Left ventricle myocardium inferior (tissue), 1 donor: ENCODE data around the gene LRP1B. TPM values are rescaled to one million over a fixed set of nuclear protein-coding genes. Genes with fewer than 3 reads are reported as not detected.

ENCODE experiments used
- DNase-seq: peaks from one replicate; pipeline ENCODE4 v3.0.0-alpha.2; 2020
- H3K27ac ChIP-seq: fragments of 200-600 bp; replicated peaks from 2 replicates; pipeline ENCODE4 v1.8.0; 2021
- H3K27me3 ChIP-seq: fragments of 200-600 bp; 2 replicates; pipeline ENCODE4 v1.8.0; 2021; ENCODE audit warnings: low read depth
- H3K36me3 ChIP-seq: fragments of 200-600 bp; 2 replicates; pipeline ENCODE4 v1.8.0; 2021
- H3K4me1 ChIP-seq: fragments of 200-600 bp; 2 replicates; pipeline ENCODE4 v1.8.0; 2021
- H3K4me3 ChIP-seq: fragments of 200-600 bp; 2 replicates; pipeline ENCODE4 v1.8.0; 2021; ENCODE audit warnings: mild to moderate bottlenecking, moderate library complexity
- H3K9me3 ChIP-seq: fragments of 200-600 bp; replicated peaks from 2 replicates; pipeline ENCODE4 v1.8.0; 2021
- CTCF ChIP-seq: fragments of 200-600 bp; IDR thresholded peaks from 2 replicates; pipeline ENCODE4 v1.8.0; 2021; ENCODE audit warnings: antibody characterized with exemption, mild to moderate bottlenecking, borderline replicate concordance
- intact Hi-C: fragments of 100-400 bp; cut with micrococcal nuclease; formaldehyde crosslinking; loops from one replicate; pipeline ENCODE4 v1.11.0; 2022
- total RNA-seq: library from RNA; stranded (reverse); fragmentation: NEBNext Ultra II Directional; extraction: Animal tissue kit (Norgen Biotek cat#: 25700); gene quantifications from one replicate; pipeline ENCODE4 v1.2.1, GENCODE V29; 2021
- donor health status: DM: no; HTN: yes; CAD: no; lungs with severe emphysema.

LRP1B gene
- total RNA-seq, 1 donor from 2014 or later, result 0.08 TPM

DNA sequence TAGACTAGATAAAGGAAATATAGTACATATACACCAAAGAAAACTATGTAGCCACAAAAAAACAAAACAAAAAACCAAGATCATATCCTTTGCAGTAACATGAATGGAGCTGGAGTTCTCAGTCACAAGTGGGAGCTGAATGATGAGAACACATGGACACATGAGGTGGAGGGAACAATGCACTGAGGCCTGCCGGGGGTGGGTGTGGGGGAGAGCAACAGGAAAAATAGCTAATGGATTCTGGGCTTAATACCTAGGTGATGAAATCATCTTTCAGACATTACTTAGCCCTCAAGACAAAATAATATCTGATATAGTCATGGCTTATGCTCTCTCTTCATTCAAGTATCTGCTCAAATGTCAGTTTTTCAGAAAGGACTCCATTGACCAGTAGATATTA, 930.6 kb downstream of the LRP1B start:
- no peak for DNase-seq
- no peak overlapping the region for H3K4me3 ChIP-seq
- no peaks in the 10 kb centered on the region for H3K27me3 ChIP-seq
- H3K9me3 ChIP-seq, result peaks cover 8% of the 10 kb centered on the region
- H3K4me1 ChIP-seq, result no peaks in the 10 kb centered on the region
- no peak for TF ChIP-seq CTCF
- no peaks in the 10 kb centered on the region for H3K36me3 ChIP-seq
- H3K27ac ChIP-seq, result no peak overlapping the region
- intact Hi-C loops, result no loop called here

GRCh38 chr2:141199711-141200110, 931.1 kb downstream of the LRP1B start:
- intact Hi-C loops, result no loop called here
- no peak for DNase-seq

DNA sequence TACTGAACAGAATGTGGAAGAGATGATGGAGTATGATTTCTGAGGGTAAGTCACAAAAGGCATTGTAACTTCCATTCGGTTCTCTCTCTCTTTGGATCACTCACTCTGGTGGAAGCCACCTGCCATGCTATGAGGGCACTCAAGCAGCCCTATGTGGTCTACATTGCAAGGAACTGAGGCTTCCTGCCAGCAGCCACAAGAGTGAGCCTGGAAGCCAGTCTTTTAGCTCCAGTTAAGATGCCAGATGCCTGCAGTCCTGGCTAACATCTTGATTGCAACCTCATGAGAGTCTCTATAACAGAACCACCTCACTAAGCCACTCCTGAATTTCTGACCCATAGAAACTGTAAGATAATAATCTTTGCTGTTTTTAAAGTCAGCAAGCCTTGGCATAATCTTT, 935.7 kb downstream of the LRP1B start:
- DNase-seq, result no peak
- TF ChIP-seq CTCF, result no peak
- Histone ChIP-seq H3K4me1 (no peaks in the 10 kb centered on the region), H3K27me3 (no peaks in the 10 kb centered on the region), H3K36me3 (no peaks in the 10 kb centered on the region), H3K9me3 (no peaks in the 10 kb centered on the region), H3K4me3 (no peak overlapping the region), H3K27ac (no peak overlapping the region)
- intact Hi-C loops, result no loop called here

More at GRCh38 chr2:141199711-141200110, 931.1 kb downstream of the LRP1B start:
- Histone ChIP-seq H3K4me3 (no peak overlapping the region), H3K27me3 (no peaks in the 10 kb centered on the region), H3K4me1 (no peaks in the 10 kb centered on the region), H3K9me3 (peaks cover 8% of the 10 kb centered on the region), H3K27ac (no peak overlapping the region), H3K36me3 (no peaks in the 10 kb centered on the region)
- no peak for TF ChIP-seq CTCF

DNA sequence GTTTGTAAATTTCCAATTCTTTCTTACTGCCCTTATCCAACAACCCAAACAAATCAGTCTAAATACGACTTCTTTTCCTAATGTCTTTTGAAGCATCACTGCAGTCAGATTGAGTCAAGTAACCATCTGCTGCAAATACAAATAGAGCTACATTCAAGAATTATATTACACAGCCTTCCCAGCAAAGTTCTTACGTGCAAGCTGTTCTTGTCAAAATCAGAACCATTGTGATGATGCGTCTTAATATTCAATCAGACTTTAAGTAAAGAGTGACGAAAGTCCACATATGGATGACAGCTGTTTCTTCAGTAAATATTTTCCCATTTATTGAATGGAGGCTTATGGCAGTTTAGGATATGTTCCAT, 943.8 kb downstream of the LRP1B start:
- Histone ChIP-seq H3K9me3 (no peaks in the 10 kb centered on the region), H3K27me3 (no peaks in the 10 kb centered on the region), H3K4me1 (no peaks in the 10 kb centered on the region), H3K27ac (no peak overlapping the region), H3K4me3 (no peak overlapping the region), H3K36me3 (no peaks in the 10 kb centered on the region)
- DNase-seq, result no peak
- intact Hi-C loops, result no loop called here
- TF ChIP-seq CTCF, result no peak

DNA sequence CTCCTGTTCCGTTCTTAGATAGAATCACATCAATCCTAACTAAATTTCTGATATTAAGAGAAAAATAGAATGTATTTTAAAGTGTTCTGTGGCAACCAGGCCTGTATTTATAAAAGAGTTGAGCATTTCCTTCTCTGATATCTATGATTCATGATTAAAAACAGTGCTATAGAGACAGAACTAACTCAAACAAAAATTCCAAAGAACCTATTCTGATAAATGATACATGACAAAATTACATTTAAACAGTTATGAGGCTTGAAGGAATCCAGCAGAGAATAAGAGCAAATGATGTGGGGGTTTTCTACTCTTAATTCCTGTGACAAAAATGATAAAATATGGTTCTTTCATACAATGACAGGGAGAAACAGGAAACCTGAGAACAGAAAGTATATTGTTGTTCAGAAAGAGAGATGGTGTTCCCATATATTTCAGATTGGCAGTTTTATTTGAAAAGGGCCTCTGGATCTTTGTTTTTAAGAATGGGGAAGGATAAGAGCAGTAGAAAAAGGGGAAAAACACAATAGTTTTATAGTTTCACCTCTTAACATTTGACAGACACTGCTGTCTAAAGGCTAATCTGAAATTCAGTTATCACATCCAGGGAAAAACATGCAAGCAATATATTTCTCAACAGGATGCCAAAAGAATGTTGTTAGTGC, 944.3 kb downstream of the LRP1B start:
- Histone ChIP-seq H3K27ac (no peak overlapping the region), H3K4me1 (no peaks in the 10 kb centered on the region), H3K9me3 (no peaks in the 10 kb centered on the region), H3K27me3 (no peaks in the 10 kb centered on the region), H3K36me3 (no peaks in the 10 kb centered on the region), H3K4me3 (no peak overlapping the region)
- no peak for DNase-seq
- intact Hi-C loops, result no loop called here
- TF ChIP-seq CTCF, result no peak
